HG03196 (cell line): ENCODE measurements around the gene GFPT1.
A peak's percentile ranks its signal among the peaks of the same experiment; 100 is the strongest.

ENCODE experiments used
- ATAC-seq: cut with Tn5 transposase; IDR thresholded peaks from one replicate; pipeline ENCODE4 v1.9.1; 2021; ENCODE audit not compliant: unreplicated experiment

Gene GFPT1

DNA sequence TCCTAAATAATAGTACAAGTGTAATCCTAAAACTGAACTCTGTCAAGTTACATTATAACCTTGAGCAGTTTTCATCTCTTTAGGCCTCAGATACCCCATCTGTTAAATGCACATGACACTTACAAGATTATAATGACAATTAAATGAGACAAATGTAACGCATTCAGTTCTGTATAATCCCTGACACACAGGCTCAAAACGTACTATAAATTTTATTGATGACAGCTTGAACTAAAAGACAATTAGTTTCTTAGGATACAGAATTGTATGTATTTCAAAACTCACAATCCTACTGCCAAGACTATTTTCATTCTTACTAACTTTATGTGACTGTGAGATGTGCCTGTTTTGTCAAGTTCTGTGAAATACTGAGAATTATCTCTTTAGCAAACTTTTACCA, 56.2 kb downstream of the GFPT1 start:
- ATAC-seq: no peak

DNA sequence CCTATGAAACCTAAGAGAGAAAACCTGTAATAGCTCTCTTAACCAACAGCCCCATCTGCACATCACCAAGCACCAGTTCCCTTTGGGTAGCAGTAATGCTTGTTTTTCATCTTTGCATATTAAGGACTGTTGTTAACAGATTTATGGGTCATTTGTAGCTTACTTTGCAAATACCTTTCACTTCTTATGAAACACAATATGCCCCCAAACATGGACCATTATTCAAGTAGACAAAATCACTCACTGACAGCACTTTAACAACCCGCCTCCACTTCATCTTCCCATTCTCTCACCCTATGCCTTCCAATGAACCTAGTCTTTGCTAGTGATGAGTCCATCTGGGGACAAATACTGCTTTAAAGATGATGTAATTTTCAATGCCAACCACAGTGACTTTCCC, 64.4 kb downstream of the GFPT1 start:
- ATAC-seq: no peak

DNA sequence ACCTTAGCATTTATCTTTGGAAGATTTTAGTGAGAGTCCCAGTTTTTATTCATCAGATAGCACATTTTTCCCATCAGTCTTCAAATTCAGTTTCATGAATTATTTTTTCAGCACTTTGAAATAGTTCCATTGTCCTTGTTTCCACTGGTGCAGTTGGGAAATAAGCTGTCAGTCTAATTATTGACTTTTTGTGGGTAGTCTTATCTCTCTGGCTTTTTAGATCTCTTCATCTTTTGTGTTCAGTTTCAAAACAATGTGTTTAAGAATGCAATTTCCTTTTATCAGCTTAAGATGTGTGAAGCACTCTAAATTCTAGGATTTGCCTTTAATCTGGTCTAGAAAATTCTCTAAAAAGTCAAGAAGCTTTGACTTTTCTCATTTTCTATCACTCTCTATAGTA, 70.5 kb downstream of the GFPT1 start:
- ATAC-seq: no peak

DNA sequence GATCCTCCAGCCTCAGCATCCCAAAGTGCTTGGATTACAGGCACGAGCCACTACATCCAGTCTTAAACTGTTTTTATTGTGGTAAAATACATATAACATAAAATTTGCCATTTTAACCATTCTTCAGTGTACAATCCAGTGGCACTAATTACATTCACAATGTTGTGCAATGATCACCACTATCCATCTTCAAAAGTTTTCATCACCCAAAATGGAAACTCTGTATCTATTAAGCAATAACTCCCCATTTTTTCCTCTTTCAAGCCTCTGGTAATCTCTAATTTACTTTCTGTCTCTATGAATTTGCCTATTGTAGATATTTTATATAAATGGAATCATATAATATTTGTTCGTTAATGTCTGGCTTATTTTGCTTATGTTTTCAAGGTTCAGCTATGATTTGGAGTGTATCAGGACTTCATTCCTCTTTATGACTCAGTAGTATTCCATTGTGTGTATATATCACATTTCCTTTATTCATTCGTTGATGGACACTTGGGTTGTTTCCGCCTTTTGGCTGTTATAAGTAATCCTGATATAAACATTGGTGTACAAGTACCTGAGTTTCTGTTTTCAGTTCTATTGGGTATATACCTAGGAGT, 71.8 kb downstream of the GFPT1 start:
- no peak for ATAC-seq

DNA sequence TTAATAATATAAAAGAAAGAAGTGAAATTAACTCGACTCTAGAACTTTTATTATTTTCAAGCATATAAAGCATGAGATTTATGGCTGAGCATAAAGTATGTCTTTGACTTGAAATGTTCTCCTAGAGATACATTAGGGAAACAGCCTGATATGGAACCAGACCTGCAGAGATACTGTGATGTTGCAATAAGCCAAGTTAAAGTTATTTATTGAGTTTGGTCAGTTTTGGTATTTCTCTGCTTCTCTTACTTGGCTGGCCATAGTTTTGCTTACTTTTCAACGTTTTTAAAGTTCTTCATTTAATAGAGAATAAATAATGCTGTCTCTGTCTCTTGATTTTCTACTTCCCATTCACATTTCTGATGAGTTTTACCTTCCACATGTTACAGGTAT, 76.0 kb downstream of the GFPT1 start:
- no peak for ATAC-seq

DNA sequence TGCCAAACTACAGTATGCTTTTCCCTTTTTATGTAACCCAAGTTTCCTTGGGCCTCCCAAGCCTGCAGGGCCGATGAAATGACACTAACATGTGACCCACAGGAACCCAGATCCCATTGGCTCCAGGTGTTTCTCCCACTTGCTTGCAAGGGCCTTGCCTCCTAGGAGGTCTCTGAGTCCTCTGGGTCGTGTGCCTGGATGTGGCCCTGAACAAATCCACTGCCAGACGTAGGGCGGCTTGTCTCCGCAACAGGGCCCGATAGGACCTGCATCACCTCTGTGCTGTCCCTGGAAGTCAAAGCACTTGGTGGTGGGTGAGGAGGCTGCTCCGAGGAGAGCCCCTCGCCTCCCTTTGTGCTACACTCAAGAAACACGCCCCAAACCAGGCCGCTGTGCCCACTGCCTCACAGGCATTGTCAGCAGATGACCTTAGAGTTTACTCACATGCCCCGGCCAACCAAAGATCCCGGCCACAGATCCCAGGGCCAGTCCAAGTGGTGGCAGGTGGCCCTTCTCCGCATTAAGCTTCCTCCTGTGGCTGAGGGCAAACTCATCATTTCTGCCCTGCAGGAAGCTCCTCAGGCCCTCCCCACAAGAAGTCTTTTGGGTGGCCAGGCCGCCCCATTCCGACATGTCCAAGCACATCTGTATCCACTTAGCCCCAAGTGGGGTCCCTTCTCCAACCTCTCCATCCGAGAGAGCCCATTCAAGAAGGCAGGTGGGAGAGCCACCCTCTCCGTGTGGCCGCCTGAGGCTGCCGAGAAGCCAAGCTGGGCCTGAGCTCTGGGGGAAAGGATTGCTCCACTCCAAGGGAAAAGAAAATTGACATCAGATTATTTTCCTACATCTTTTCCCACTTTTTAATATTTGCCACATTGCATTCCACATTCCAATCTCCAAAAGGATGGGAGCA, 76.7 kb downstream of the GFPT1 start:
- no peak for ATAC-seq

DNA sequence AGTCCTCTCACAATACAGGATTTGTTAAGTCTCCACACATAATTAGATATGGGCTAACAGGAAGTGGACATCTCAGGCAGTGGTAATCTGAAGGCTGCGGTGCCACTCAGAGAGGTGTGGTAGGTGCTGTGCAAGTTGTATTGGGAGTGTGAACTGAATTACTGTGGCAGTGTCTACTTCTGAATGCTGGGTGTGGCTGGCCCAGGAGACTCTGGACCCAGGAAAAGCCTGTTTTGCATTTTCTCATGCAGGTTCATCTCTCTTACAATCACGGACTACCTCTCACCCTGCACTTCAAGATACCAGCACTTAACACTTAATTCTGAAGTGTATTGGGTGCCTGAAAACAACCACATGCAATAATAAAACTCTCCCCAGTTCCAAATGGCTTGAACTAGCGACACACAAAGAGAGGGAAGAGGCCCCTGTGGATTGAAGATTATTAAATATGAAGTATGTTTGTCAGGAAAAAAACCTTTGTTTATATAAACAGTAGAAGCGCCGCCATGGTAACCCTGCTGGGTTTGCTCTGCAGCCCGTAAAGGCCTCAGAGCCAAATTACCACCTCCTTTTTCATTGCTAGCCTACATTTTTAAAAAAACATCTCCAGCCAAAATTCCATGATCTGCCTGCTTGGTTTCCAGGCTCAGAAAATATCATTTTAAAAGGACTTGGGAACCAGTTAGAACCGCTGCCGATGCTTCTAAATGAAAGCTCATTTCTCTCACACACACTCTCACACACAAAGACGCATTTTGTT, 77.5 kb downstream of the GFPT1 start:
- ATAC-seq: no peak

DNA sequence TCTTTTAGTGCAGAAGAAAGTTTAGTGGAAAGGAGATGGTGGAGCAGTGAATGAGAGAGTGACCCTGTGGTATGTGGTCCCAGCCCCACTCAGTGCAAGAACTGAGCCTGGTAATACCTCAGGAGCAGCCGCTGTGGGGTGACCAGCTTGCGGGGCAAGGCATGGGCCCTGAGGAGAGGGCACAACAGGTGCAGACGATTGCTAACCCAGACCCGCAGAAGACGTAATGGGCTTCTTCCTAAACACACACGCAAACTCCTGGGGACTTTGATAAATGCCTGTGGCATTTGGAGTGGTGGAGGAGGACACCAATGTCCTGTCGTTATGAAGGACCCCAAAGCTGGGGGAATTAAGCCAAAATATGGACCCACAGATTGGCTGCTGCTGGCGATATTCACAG, 78.7 kb downstream of the GFPT1 start:
- ATAC-seq: no peak

DNA sequence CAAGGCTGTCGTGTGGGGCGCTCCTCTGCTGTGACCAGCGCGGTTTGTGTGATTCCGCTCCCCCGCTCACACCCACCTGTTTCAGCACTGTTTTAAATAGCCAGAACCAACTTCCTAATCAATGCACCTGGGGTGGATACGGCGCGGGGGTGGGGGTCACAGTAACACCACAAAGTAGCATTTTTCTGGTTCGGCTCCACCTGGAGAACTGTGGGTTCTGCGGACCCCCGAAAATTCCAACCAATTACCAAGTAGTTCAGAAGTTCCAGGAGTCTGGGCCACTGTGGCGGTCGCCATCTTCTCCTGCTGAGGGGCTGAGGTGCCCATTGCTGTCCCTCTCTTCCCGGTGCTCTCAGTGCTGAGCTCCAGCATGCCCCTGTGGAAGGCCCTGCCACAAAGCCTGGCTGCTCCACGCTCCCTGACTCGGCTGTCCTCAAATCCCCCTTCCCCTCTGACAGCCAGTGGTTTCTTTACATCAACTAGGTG, 79.4 kb downstream of the GFPT1 start:
- no peak for ATAC-seq

DNA sequence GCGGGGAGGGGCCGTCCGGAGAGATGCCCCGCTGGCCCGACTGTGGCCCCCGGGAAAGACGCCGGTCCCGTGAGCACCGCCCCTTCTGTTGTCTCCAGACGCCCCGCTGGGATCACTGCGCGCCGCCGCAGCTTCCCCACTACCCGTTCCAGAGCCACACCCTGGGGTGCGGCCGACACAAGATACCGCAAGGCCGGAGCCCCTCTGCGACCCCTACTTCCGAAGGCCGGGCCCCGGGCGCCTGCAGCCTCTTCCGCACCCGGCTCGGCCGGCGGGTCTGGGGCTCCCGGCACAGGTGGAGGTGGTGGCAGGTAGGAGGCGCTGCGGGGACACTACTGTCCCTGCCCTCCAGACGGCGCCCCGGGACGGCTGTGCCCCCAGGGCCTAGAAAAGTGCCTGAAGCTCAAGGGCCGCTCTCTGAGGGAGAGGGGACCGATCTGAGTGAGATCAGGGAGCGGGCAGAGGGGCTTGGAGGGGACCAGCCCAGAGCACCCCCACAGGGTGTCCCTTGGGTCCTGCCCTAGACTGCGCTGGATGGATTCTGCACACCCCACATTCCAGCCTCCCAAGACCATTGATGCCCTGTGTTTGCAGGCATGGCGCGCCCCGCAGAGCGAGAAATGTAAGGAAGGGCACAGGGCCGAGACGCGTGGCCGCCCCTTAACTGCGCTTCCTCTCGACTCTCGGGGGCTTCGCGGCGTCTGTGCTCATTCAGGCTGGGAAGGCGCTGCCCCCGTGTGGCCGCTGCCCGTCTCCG, 80.0 kb downstream of the GFPT1 start:
- ATAC-seq: peak; percentile 72

DNA sequence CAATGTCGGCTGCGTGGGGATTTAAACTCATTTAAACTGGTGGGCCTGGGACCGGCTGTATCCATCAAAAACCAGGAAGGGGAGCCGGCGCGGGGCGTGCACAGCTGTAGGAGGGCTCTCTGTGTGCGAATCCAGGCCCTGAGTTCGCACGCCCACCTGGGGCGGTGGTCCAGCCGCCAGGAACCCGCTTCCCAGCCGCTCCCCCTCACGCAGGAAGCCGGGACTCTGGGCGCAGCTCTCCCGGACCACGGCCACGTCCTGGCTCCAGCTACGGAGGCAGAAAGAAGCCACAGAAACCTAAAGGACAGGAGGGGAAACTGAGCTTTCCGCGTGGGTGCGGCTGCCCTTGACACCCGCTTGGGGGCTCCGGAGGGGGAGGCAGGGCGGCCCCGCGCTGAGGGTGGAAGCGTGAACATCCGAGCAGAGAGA, 80.6 kb downstream of the GFPT1 start:
- ATAC-seq: no peak

DNA sequence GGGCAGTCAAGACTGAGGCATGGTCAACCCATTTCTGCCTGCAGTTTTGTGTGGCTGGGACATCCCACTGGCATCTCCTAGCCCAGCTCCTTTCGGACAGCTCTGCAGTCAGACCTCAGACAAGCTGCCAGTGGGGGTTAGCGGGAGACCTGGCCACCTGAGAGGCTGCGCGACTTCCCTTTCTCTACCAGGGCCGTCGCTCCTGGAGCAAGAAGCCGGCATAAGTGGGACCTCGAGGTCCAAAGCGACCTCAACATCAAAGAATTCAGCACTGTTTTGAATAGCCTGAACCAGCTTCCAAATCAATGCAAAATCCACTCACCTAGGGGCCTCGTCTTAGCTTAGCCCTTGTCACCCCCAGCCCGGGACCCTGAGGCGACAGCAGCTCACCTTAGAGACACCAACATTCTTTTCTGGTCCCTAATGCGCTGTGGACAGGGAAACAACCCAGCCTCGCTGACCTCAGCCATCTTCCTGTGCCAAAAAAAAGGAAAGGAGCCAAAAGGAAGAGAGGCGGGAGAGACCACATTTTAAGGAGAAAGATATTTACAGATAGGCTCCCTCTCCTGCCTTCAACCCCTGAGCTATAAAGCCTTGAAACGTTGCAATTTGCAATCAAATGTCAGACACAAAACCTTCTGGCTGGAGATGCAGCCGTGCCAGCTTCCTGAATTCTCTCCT, 81.2 kb downstream of the GFPT1 start:
- no peak for ATAC-seq

DNA sequence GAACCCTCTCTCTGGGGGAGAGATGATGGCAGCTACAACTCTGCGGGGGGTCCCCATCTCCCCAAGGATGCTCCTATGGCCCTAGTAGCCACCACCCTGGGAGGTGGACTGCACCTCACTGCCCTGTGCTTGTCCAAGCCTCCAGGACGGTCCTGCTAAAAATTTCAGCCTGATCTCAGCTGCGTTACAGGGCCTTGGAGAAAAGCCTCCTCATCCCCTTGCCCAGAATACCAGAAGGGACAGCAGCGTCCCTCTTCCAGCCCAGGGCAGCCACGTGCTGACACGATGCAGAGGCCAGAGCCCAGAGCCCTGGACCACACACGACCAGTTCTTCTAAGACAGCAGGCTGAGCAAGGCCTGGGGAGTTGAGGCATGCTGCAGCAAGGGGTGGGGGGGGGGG, 81.9 kb downstream of the GFPT1 start:
- ATAC-seq: no peak

DNA sequence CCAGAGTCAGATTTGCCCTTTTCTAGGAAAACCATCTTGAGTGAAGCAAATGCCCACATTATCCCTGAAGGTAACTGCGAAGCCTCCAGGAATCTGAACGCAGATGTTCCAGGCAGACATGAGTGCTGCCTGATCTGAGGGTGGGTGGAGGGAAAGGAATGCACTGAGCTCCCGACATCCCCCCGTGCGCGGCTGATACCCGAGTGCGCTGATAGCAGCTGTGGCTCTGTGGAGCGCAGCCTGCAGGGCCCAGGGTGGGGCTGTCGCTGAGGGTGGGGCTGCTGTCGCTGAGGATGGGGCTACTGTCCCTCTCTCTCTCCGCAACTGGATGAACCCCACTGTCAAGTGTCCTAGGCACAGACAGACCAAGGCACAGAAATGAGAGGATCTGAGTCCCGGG, 82.4 kb downstream of the GFPT1 start:
- ATAC-seq: no peak

DNA sequence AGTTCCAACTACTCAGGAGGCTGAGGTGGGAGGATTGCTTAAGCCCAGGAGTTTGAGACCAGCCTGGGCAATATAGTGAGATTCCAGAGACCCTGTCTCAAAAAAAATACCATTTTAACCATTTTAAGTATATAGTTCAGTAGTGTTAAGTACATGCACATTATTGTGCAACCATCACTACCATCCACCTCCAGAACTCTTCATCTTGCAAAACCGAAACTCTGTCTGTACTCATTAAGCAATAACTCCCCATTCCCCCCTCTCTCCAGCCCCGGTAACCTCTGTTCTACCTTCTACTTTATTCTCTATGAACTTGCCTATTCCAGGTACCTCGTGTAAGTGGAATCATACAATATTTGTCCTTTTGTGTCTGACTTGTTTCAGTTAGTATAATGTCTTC, 86.4 kb downstream of the GFPT1 start:
- ATAC-seq: no peak

DNA sequence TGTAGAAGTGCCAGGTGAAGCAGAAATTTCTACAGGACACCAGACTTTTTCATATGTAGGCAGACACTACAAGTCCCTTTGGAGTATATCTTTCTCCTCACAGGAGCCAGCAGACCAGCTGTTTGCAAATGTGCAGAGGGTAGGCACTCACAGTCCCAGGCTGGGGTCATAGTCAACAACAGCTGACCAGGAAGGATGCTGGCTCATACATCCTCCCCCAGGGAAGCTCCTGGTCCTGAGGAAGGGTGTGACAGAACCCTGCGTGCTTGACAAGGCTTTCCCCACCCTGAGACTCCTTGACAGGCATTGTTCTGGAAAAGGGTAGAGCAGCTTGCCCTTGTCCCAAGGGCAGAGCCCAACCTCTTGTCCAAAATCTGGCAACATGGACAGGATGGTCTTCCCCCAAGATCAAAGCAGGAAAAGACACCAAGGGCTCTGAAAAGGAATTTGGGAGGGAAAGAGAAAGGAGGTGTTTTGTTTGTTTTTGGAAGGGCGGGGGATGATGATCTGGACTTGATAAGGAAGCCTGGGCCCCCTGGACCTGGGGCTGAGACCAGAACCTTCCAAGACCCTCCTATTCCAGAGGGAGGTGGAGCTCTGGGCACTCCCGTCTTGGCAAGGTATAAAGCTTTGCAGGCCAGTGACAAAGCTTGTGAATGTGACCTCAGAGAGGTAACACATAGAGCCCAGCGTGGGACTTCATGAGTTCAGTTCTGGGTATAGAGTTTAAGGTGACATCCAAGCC, 87.1 kb downstream of the GFPT1 start:
- ATAC-seq: no peak

DNA sequence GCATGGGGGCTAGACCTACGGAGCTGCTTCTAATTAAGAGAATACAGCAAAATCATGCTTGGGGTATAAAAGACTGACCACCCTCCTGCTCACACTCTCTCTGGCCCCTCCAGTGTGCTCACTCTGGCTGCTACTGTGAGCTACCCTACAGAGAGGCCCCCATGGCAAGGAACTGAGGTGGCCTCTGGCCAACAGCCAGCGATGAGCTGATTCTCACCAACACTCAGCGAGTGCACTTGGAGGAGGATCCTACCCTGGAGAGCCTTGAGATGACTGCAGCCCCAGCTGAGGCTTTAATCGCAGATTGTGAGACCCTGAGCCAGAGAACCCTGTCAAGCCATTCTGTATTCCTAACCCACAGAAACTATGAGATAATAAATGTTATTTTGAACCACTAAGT, 88.2 kb downstream of the GFPT1 start:
- ATAC-seq: no peak

DNA sequence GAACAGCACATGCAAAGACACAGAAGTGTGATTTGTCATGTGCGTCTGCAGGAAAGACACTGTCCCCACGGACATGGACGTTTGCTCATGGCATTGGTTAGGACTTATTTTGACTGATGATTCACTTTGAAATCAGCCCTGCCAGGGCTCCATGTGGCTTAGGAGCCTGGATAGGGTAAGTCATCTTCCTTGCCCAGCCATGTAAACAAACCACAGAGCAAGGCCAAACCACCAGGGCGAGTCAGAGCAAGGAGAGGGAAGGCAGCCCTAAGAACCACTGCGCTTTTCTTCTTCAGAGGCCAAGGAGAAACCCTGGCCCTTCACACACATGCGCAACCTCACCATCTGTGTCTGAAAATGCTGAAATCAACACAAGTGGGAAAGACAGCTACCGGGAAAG, 88.8 kb downstream of the GFPT1 start:
- no peak for ATAC-seq

DNA sequence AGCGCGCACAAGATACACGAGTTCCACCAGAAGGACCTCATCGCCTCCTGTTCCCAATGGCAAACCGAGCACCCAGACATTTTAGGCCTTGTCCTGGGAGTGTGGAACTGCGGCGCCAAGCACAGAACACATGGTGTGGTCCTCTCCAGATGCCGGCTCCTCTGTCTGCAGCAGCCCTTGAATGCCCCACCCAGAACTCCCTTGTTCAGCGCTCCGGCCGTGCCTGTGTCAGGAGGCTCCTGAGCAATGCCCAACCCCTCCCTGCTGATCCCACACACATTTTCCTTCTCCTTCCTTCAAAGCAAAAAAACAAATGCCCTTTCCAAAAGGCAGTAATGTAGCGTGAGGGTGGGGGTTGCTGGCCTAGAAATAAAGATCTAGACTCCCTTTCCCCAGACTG, 89.8 kb downstream of the GFPT1 start:
- ATAC-seq: no peak

DNA sequence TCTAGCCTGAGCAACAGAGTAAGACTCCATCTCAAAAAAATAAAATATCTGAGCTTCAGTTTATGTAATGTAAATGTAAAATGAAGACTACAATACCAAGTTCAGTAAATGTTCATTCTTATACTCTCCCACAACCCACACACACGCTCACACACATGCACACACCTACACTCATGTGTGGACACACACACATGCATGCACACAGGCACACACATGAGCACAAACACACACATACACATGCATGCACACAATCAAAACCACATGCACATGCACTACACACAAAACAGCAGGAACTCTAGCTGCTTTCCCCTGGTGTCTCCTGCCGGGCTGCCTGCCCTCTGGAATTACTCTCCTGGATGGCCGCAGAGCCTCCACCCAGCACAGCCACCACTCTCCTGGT, 90.6 kb downstream of the GFPT1 start:
- no peak for ATAC-seq
